C1 segment of cervical spinal cord (tissue), 14 donors: ENCODE data around the gene OGT.
"Not testable (repeated sequence)": the region's sequence is repeated elsewhere in the genome, so short reads cannot be mapped to it uniquely, and the experiment has no call there.

Experiments used
- DNase-seq, 14 donors: peaks; one replicate each; lab custom pipeline; 2025; lab: John Stamatoyannopoulos, UW

OGT gene

GRCh38 chrX:71532753-71533425 is at the start of gene OGT:
Gene OGT (plus strand): TSS chrX:71533104. CDS start chrX:71533300, 196 bp downstream.
- DNase-seq = peak; percentile 27 to 90 (median 83)

- no peak for DNase-seq
Measured at GRCh38 chrX:71487814-71488213, 45.1 kb upstream of the OGT start.

- DNase-seq = no peak
Measured at GRCh38 chrX:71489540-71489939, 43.4 kb upstream of the OGT start.

GRCh38 chrX:71492231-71493065 is 40.5 kb upstream of the OGT start:
- peak in 6 of 14 donors; percentile 2 to 19 (median 7) for DNase-seq

GRCh38 chrX:71493111-71493613 is 39.7 kb upstream of the OGT start:
- DNase-seq = no peak

- DNase-seq = not testable (repeated sequence)
Measured at GRCh38 chrX:71495979-71496378, 36.9 kb upstream of the OGT start.

GRCh38 chrX:71496476-71496875 is 36.4 kb upstream of the OGT start:
- no peak for DNase-seq

- not testable (repeated sequence) for DNase-seq
Measured at GRCh38 chrX:71502080-71502479, 30.8 kb upstream of the OGT start.

GRCh38 chrX:71504346-71504745 is 28.6 kb upstream of the OGT start:
- no peak for DNase-seq

- no peak for DNase-seq
Measured at GRCh38 chrX:71509289-71509688, 23.6 kb upstream of the OGT start.

GRCh38 chrX:71510161-71510560 is 22.7 kb upstream of the OGT start:
- DNase-seq = no peak

GRCh38 chrX:71513731-71514130 is 19.2 kb upstream of the OGT start:
- DNase-seq = not testable (repeated sequence)

- DNase-seq = no peak
Measured at GRCh38 chrX:71514367-71515037, 18.4 kb upstream of the OGT start.

GRCh38 chrX:71515038-71515396 is 17.9 kb upstream of the OGT start:
- no peak for DNase-seq

- no peak for DNase-seq
Measured at GRCh38 chrX:71525316-71525715, 7.6 kb upstream of the OGT start.

- DNase-seq = peak in 3 of 14 donors; percentile 25 to 45 (median 38)
Measured at GRCh38 chrX:71532078-71532752, 689 bp upstream of the OGT start.

GRCh38 chrX:71533516-71533850 is 579 bp downstream of the OGT start:
- no peak for DNase-seq

GRCh38 chrX:71533851-71534561 is 1.1 kb downstream of the OGT start:
- peak in 10 of 14 donors; percentile 16 to 58 (median 32) for DNase-seq

- no peak for DNase-seq
Measured at GRCh38 chrX:71534773-71535544, 2.1 kb downstream of the OGT start.

GRCh38 chrX:71536285-71536684 is 3.4 kb downstream of the OGT start:
- peak in 3 of 14 donors; percentile 0 to 32 (median 2) for DNase-seq
